CD4-positive, alpha-beta T cell (primary cell): ENCODE measurements around the gene OTUD3. TPM values are rescaled to one million over a fixed set of nuclear protein-coding genes. Genes with fewer than 3 reads are reported as not detected.
A peak's percentile ranks its signal among the peaks of the same experiment; 100 is the strongest.

Experiments used
- ATAC-seq: fragments of 200-7000 bp; cut with Tn5 transposase; one replicate; pipeline ENCODE4 v1.10.0; 2022; ENCODE audit warnings: mild to moderate bottlenecking; ENCODE audit not compliant: poor library complexity
- CTCF ChIA-PET: fragments of 350-600 bp; sonication (Branson Sonifier 250); formaldehyde crosslinking; loops from one replicate; lab custom pipeline; 2021; ENCODE audit warnings: antibody characterized with exemption, inconsistent platforms; lab: Charles Lee
- POLR2A ChIA-PET: fragments of 350-600 bp; sonication (Branson Sonifier 250); formaldehyde crosslinking; loops from one replicate; lab custom pipeline; 2021; ENCODE audit warnings: antibody characterized with exemption, inconsistent platforms; lab: Charles Lee
- DNase-seq, 14 experiments: peaks; one replicate each; pipeline ENCODE4 v3.0.0-alpha.2; 2013 to 2020; ENCODE audit warnings: mixed read lengths in 2 of 14
- H3K27ac ChIP-seq, 2 donors: one replicate each; pipeline versions ENCODE4 v1.5.1 to v1.7.0; 2013; ENCODE audit warnings: low read length in 2 of 2, low read depth in 1 of 2, mild to moderate bottlenecking in 1 of 2
- H3K27me3 ChIP-seq, 2 experiments: 1 replicate in 1 of 2; 2 replicates in 1 of 2; pipeline versions ENCODE4 v1.6.1 to v1.7.0; 2013; ENCODE audit warnings: low read length in 2 of 2, control low read depth in 1 of 2, mild to moderate bottlenecking in 1 of 2, moderate library complexity in 1 of 2; ENCODE audit not compliant: insufficient read depth in 2 of 2, control insufficient read depth in 1 of 2
- H3K36me3 ChIP-seq: one replicate; pipeline ENCODE4 v1.6.1; 2013; ENCODE audit warnings: low read length, control low read depth; ENCODE audit not compliant: insufficient read depth
- H3K4me1 ChIP-seq: one replicate; pipeline ENCODE4 v1.6.1; 2013; ENCODE audit warnings: low read length, control low read depth; ENCODE audit not compliant: insufficient read depth
- H3K4me3 ChIP-seq: one replicate; pipeline ENCODE4 v1.5.1; 2013; ENCODE audit warnings: mild to moderate bottlenecking, low read length, moderate library complexity
- H3K9me3 ChIP-seq, 2 experiments: 1 replicate in 1 of 2; 2 replicates in 1 of 2; pipeline versions ENCODE4 v1.6.1 to v1.7.0; 2013; ENCODE audit warnings: low read length in 2 of 2, mild to moderate bottlenecking in 2 of 2, control low read depth in 1 of 2, moderate library complexity in 1 of 2; ENCODE audit not compliant: control insufficient read depth in 1 of 2, insufficient read depth in 1 of 2
- H3K27ac Mint-ChIP-seq: one replicate; pipeline ENCODE4 v1.8.0; 2020; ENCODE audit warnings: mixed read lengths
- H3K27me3 Mint-ChIP-seq: one replicate; pipeline ENCODE4 v1.8.0; 2021; ENCODE audit warnings: mixed read lengths
- H3K36me3 Mint-ChIP-seq: one replicate; pipeline ENCODE4 v1.8.0; 2021; ENCODE audit warnings: low read depth, mixed read lengths
- H3K4me1 Mint-ChIP-seq: one replicate; pipeline ENCODE4 v1.8.0; 2021; ENCODE audit warnings: low read depth, mixed read lengths
- H3K4me3 Mint-ChIP-seq: one replicate; pipeline ENCODE4 v1.8.0; 2020; ENCODE audit warnings: mild to moderate bottlenecking, mixed read lengths
- H3K9me3 Mint-ChIP-seq: one replicate; pipeline ENCODE4 v1.8.0; 2020; ENCODE audit warnings: mixed read lengths
- CTCF ChIP-seq: fragments of 200-600 bp; IDR thresholded peaks from one replicate; pipeline ENCODE4 v1.8.0; 2022; ENCODE audit warnings: antibody characterized with exemption, mild to moderate bottlenecking
- intact Hi-C, 2 experiments: fragments of 100-400 bp; cut with DNase I in 1 of 2; cut with micrococcal nuclease in 1 of 2; formaldehyde crosslinking; loops; one replicate each; pipeline versions ENCODE4 v1.15.1 to v1.9.0; 2023 to 2025; cut with DNase I, micrococcal nuclease
- total RNA-seq, 174 experiments: library from RNA in 2 of 174; stranded (reverse) in 2 of 174; gene quantifications; one replicate each; pipeline ENCODE4 v1.2.3 and lab custom pipeline; 2021 to 2026

OTUD3 gene
- total RNA-seq, 2 experiments from 2014 or later, result 11.4 to 12.6 TPM

- no peak overlapping the region for H3K27ac Mint-ChIP-seq
- no peaks in the 10 kb centered on the region for H3K9me3 Mint-ChIP-seq
These were observed 35.9 kb downstream of the OTUD3 start for GRCh38 chr1:19918057-19918456.

GRCh38 chr1:19920132-19920710, 38.0 kb downstream of the OTUD3 start:
- Mint-ChIP-seq H3K4me3 (no peak overlapping the region), H3K27ac (no peak overlapping the region), H3K36me3 (no peaks in the 10 kb centered on the region), H3K9me3 (no peaks in the 10 kb centered on the region), H3K27me3 (no peaks in the 10 kb centered on the region), H3K4me1 (peaks cover 6% of the 10 kb centered on the region)
- Histone ChIP-seq H3K9me3 (no peaks in the 10 kb centered on the region), H3K4me3 (no peak overlapping the region), H3K36me3 (no peaks in the 10 kb centered on the region), H3K27me3 (no peaks in the 10 kb centered on the region), H3K4me1 (no peaks in the 10 kb centered on the region), H3K27ac (no peak overlapping the region)
- DNase-seq (no peak), ATAC-seq (no peak)
- no peak for TF ChIP-seq CTCF
- ChIA-PET POLR2A (no interaction called here), CTCF (interaction anchor here (3.7 kb wide), 1 partner anchor 232 kb away, joined by 18 read pairs; no protein-coding TSS in a partner anchor)
- intact Hi-C loops, result no loop called here

More at GRCh38 chr1:19918057-19918456, 35.9 kb downstream of the OTUD3 start:
- peaks cover 16% of the 10 kb centered on the region for H3K36me3 Mint-ChIP-seq
- peak; percentile 68 to 88 (median 80) for DNase-seq
- Histone ChIP-seq H3K27me3 (no peaks in the 10 kb centered on the region), H3K27ac (no peak overlapping the region), H3K36me3 (peaks cover 5% of the 10 kb centered on the region), H3K4me3 (no peak overlapping the region), H3K9me3 (no peaks in the 10 kb centered on the region), H3K4me1 (no peaks in the 10 kb centered on the region)
- no peaks in the 10 kb centered on the region for H3K27me3 Mint-ChIP-seq
- H3K4me3 Mint-ChIP-seq, result no peak overlapping the region
- ChIA-PET POLR2A (no interaction called here), CTCF (interaction anchor here (0.6 to 3.7 kb wide), 4 partner anchors 184 to 413 kb away, joined by 3 to 18 read pairs (median 4); no protein-coding TSS in a partner anchor)
- peak; percentile 86 for TF ChIP-seq CTCF
- H3K4me1 Mint-ChIP-seq, result peaks cover 6% of the 10 kb centered on the region
- peak; percentile 69 for ATAC-seq
- intact Hi-C loops, result loop anchor here (1.0 to 10.0 kb wide), 6 partner anchors 44 to 717 kb away; partner anchors contain the start of gene PINK1 (in 1 of the 2)

DNA sequence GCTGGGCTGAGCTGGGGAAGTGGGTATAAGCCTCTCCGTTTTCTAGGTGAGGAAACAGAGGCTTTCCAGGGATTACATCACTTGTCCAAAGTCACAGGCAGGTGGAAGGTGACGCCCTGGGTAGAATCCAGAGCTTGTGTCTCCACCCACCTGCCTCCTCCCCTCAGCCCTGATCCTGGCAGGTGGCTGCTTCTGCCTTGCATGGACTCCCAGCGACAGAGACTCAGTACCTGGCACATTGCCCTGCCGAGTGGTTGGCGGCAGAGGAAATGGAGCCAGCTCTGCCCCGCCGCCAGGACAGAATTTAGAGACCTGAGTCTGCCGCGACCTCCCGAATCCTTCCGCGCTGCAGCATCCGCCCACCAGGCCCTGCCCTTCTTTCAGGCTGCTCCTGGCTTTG, 39.1 kb downstream of the OTUD3 start:
- POLR2A ChIA-PET, result no interaction called here
- H3K4me3 ChIP-seq, result no peak overlapping the region
- no peaks in the 10 kb centered on the region for H3K27me3 Mint-ChIP-seq
- H3K36me3 Mint-ChIP-seq, result no peaks in the 10 kb centered on the region
- H3K4me1 ChIP-seq, result no peaks in the 10 kb centered on the region
- peaks cover 6% of the 10 kb centered on the region for H3K4me1 Mint-ChIP-seq
- H3K27ac Mint-ChIP-seq, result no peak overlapping the region
- no peaks in the 10 kb centered on the region for H3K36me3 ChIP-seq
- no peaks in the 10 kb centered on the region for H3K9me3 Mint-ChIP-seq
- ATAC-seq, result no peak
- intact Hi-C loops, result no loop called here
- DNase-seq, result no peak
- no peaks in the 10 kb centered on the region for H3K27me3 ChIP-seq
- H3K9me3 ChIP-seq, result no peaks in the 10 kb centered on the region
- H3K4me3 Mint-ChIP-seq, result no peak overlapping the region
- CTCF ChIA-PET, result interaction anchor here (0.8 to 1.3 kb wide), 2 partner anchors 231 to 572 kb away, joined by 3 read pairs; no protein-coding TSS in a partner anchor
- H3K27ac ChIP-seq, result no peak overlapping the region
- TF ChIP-seq CTCF, result no peak
